HFF-Myc (cell line): Measurements from ENCODE around the gene GPR162.

Experiments
- DNase-seq: peaks from one replicate; pipeline ENCODE4 v3.0.0-alpha.2; 2011; ENCODE audit warnings: low read depth; ENCODE audit errors: extremely low read depth
- H3K4me3 ChIP-seq: replicated peaks from 2 replicates; pipeline ENCODE4 v1.5.1; 2011; ENCODE audit warnings: low read depth, mild to moderate bottlenecking, control low read depth, low read length
- CTCF ChIP-seq: IDR thresholded peaks from 2 replicates; pipeline ENCODE4 v1.5.1; 2012; ENCODE audit warnings: mild to moderate bottlenecking, low read depth, low read length, control low read depth; ENCODE audit errors: missing control alignments

The GPR162 gene

GRCh38 chr12:6854036-6854435 is 32.4 kb downstream of the GPR162 start:
- H3K4me3 ChIP-seq = no peak overlapping the region
- DNase-seq = no peak
- TF ChIP-seq CTCF = no peak

GRCh38 chr12:6855322-6855721 is 33.7 kb downstream of the GPR162 start:
- no peak for DNase-seq
- no peak overlapping the region for H3K4me3 ChIP-seq
- no peak for TF ChIP-seq CTCF

DNA sequence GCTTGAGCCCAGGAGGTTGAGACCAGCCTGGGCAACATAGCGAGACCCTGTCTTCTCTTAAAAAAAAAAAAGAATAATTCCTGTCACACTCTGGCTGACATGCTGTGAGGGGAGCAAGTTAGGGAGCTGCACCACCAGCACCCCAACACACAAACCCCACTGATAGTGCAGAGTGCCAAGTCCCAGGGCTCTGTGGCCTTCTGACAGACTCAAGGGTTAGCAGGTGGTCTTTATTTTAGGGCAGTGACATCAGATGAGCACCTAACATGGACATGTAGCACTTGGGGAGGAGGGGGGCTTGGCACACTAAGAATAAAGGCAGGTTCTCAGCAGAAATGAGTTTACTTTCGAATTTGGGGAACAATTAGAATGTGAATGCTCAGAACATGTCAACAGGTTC is 37.2 kb downstream of the GPR162 start:
- no peak overlapping the region for H3K4me3 ChIP-seq
- DNase-seq = no peak
- TF ChIP-seq CTCF = no peak

GRCh38 chr12:6860116-6860515 is 38.5 kb downstream of the GPR162 start:
- no peak for TF ChIP-seq CTCF
- no peak for DNase-seq
- H3K4me3 ChIP-seq = no peak overlapping the region

GRCh38 chr12:6860942-6861341 is 39.3 kb downstream of the GPR162 start:
- TF ChIP-seq CTCF = no peak
- H3K4me3 ChIP-seq = no peak overlapping the region
- DNase-seq = no peak

DNA sequence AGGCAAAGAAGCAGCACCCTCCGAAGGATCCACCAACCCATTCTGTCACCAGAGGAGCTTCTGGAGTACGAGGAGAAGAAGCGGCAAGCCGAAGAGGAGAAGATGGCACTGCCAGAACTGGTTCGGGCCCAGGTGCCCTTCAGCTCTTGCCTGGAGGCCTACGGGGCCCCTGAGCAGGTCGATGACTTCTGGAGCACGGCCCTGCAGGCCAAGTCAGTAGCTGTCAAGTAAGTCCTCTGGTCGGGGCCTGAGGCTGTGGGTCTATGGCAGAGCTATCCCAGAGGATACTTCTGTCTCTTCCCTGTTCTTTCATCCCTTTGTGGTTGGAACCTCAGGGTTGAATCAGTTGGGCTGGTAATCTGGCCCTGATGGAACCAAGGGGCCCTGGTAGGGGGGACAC is 39.8 kb downstream of the GPR162 start:
- H3K4me3 ChIP-seq = no peak overlapping the region
- TF ChIP-seq CTCF = no peak
- DNase-seq = no peak

DNA sequence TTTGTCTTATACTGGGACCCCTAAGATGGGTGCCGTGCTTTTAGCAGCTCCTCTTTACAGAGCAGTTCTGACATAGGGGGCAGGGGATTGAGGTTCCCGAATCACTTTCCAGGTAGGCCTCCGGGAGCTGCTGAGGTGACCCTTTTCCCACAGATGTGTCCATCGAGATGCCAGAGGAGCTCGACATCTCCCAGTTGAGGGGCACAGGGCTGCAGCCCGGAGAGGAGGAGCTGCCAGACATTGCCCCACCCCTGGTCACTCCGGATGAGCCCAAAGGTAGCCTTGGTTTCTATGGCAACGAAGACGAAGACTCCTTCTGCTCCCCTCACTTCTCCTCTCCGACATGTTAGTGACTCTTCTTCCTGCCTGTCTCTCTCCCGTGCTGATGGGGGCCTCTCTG is 41.4 kb downstream of the GPR162 start:
- H3K4me3 ChIP-seq = no peak overlapping the region
- TF ChIP-seq CTCF = no peak
- no peak for DNase-seq
